GM18520 (cell line): ENCODE results near the gene SYNE1.
A peak's percentile ranks its signal among the peaks of the same experiment; 100 is the strongest.
"Not testable (repeated sequence)": the region's sequence is repeated elsewhere in the genome, so short reads cannot be mapped to it uniquely, and the experiment has no call there.

Source experiments
- ATAC-seq: cut with Tn5 transposase; IDR thresholded peaks from one replicate; pipeline ENCODE4 v1.9.1; 2021; ENCODE audit not compliant: unreplicated experiment

Gene SYNE1

DNA sequence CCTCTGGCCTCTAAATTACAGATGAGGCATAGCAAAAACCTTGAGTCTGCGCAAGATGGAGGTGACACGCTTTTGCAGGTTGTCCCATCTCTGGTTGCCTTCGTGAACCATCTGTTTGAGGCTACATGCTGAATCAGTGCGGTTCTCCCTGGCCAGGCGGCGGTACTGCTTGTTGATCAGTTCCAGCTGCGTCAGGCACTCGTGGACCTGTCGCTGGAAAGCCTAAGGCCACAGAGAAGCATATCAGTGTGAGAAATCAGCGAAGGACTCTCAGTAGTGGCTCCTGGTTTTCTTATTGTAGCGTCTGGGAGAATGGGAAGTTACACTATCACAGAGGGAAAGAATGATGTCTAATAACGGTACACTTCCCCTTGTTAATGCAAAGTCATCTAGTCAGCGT is 485.2 kb downstream of the SYNE1 start:
- no peak for ATAC-seq

DNA sequence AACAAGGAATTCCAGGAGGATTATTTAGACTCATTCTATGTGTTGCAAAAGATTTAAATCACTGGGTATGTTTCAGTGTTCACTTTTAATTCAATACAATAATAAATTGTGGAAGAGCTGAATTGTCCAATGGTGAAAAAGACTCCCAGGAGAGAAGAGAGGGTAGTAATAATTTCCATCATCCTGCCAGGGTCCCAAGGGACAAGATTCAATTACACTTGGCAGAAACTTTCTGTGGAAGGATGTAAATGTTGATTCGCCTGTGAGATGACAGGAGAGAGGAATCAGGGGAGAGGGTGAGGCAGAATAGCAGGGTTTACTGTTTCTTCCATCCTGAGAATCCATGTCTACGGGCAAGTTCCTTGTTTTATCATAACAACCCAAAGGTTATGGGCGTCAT is 487.0 kb downstream of the SYNE1 start:
- ATAC-seq = no peak

DNA sequence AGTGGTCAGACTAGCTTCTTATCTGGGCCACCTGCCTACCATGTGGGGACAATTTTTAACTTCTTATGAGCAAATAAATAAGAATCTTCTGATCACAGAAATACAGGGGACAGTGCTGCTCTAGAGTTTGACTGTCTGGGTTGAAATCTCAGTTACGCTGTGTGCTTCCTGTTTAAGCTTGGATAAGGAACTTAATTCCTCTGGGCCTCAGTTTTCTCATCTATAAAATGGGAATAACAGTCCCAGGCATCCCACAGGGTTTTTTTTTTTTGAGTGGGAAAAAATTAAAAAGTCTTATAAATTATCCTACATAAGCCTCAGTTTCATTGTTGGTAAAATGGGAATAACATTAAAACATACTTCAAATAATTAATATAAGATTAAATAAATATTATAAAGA is 488.8 kb downstream of the SYNE1 start:
- no peak for ATAC-seq

DNA sequence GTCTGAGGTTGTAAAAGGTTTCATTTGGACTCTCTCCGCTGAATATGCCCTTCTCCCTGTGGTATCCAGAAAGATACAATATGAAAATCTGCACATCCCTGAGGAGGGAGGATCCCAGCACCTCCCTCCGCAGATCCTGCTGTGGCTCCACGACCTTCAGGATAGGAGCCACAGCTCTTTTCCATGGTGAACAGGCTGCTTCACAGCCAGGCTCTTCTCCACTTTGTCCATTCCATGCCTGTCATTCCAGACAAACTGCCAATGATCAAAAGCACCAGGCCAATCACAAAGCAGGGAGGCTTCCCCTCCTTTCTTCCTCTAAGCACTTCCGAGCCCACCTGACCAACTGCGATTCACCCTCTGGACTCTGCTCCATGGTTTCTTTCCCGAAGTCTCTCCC is 489.9 kb downstream of the SYNE1 start:
- ATAC-seq = no peak

DNA sequence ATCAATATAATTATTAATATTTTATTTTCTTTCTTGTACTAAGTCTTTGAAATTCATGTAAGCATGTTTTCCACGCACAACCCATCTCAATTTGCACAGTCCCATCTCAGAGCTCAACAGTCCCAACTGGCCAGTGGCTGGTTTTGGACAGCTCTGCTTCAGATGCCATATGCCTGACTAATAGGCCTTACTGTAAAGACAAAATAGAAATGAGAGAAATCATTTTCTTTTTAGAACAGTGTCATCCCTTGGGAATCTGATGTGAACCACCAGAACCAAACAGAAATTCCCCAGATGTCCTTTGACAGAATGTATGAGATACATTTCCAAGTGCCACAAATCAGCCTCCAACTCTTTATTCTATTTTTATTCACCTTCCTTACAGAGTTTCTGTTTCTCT is 490.8 kb downstream of the SYNE1 start:
- no peak for ATAC-seq

DNA sequence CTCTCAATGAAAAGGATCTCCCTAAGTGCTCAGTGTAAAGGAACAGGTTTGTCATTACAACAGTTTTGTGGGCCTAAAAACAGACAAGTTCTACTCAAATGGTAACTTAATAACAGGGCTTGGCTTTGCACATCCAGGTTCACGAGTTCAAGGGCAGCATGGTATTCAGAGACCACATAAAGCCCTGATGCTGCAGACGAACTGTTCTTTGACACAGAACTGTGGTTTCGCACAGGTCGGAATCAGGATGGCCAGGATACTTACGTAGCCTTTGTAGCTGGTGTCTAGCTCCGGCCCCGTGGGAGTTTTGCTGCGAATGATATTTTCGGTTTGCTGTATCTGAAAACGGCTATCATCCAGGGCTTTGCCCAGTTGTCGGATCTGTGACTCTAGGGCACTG is 493.8 kb downstream of the SYNE1 start:
- ATAC-seq = no peak

DNA sequence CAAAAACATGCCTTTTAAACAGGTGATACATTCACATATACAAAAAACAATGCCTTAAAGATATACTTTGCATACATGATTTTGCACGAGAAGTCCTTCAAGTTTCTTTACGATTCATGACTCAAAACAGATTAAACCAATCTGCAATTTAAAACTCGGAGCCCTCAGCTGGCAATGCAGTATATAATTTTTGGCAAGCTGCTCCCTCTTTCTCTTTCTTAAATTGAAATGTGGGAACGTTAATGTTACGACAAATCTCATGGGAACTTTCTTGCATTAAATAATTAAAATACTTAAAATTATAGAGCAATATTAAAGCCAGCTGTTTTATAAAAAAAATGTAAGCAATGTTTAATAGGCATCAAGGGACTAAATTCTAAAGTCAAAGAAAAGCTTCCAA is 495.1 kb downstream of the SYNE1 start:
- ATAC-seq = no peak

DNA sequence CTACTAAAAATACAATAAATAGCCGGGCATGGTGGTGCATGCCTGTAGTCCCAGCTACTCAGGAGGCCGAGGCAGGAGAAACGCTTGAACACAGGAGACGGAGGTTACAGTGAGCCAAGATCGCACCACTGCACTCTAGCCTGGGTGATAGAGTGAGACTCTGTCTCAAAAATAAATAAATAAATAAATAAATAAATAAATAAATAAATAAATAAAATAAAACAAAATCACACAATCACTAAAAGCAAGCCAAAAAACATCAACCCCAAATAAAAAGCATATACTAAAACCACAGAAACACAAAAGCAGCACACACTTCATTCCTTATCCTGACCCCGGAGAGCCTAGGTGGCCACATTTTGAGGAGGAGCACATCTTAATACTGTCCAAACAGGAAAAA is 498.8 kb downstream of the SYNE1 start:
- not testable (repeated sequence) for ATAC-seq

DNA sequence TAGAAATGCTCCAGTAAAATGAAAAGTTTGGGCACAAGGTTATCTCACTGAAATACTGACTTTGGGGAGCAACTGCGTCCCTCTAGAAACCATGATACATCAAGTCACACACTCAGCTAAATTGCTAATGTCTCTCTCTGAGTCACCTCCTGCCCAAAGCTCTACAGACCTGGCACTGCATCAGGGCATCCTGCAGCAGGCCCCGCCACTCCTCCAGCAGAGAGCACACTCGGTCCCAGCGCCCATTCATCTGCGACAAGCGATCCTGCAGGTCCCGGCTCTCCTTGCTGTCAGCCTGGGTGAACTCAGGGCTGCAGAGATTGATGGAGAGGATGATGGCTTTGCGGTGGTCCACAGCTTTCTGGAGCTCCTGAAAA is 500.7 kb downstream of the SYNE1 start:
- ATAC-seq = no peak

DNA sequence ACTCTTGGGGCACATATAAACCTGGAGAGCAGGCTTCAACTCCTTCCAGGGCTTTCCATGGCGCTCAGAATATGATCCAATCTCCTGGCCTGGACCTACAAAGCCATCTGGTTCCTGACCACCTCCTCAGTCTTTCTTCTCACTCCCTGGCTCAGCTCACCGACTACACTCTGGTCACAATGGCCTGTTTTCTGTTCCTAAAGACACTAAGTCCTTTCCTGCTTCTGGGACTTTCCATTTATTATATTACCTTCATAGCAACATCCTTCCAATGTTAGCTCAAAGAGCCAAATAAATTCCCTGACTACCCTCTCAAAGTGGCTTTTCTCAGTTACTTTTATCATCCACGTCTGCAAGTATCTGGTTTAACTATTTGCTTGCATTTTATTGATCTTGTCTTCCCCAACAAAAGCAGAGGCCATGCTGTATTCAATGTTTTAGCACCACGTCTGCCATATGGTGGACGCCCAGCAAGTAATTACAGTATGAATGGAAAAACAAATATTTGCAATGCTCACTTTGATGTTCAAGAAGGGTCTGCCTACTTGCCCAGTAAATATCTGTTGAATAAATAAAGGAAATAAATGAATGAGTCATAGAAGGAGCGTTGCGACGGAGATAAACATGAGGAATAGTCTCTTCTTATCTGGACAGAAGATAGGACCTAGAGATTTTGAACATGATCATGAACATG is 501.3 kb downstream of the SYNE1 start:
- ATAC-seq = no peak

DNA sequence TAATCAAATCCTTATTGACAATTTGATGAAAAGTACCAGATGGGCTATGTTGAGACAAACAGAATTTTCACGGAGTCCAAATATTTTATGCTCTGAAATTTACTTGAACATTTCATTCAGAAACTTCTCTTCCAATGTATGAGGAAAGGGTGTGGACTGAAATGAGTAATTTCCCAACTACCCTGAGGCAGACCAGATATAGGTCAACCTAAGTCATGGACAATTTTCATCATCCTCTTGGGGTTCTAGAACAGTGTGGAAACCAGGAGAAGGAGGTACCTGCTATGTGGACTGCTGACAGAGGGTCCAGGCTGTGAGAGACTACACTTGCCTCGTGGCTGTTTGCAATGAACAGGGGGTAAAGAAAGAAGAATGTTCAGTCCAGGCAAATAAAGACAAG is 506.7 kb downstream of the SYNE1 start:
- ATAC-seq = no peak

DNA sequence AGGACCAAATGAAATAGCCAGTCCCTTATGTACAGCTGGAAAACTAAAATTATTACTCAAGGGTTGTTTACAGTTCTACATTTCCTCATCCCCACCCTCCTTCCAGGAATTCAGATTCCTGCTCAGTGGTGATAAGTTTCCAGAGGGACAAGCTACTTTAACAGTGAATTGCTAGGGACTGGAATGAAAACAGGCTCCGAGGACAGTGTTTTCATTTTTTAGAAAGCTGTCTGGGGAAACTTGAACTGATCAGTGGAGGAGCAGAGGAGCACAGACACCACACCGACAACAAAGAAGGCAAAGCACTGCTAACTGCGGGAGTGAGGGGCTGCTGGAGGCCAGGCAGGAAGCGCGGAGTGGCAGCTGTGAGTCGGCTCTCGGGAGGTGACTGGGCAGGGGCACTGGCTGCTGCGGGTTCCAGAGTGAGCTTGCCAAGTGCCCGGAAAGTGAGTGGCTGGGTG is 507.4 kb downstream of the SYNE1 start:
- ATAC-seq = no peak

DNA sequence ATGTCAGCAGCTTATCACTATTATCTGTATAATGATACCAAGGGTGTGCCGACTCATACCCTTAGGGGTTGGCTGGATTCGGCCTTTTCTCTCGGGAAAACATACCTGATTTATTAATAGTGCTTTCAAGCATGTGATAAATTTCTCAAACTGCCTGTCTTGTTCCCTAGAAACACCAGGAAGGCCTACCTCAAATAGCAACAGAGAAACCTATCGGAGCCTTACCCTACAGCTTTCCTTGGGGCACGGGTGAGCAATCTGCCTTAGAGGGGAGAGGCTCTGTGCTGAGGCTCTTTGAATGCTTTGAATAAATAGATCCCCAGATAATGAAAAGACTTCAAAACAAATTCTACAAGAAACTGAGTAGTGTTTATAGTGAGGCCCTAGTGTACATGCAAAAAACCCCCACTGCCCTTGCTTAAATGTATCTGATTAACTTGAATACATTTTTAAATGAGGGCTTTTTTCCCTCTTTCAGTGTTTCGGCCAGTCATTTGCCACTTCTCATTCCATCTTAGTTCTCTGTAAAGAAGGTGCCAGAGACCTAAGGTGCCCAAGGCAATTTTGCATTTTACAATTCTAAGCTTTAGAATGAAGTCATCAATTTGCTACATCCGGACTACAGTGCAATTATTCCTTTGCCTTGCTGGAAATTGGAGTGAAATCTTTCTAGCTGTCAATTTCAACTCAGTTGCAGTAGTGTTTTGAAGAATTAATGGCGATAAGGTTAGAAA is 509.6 kb downstream of the SYNE1 start:
- no peak for ATAC-seq

DNA sequence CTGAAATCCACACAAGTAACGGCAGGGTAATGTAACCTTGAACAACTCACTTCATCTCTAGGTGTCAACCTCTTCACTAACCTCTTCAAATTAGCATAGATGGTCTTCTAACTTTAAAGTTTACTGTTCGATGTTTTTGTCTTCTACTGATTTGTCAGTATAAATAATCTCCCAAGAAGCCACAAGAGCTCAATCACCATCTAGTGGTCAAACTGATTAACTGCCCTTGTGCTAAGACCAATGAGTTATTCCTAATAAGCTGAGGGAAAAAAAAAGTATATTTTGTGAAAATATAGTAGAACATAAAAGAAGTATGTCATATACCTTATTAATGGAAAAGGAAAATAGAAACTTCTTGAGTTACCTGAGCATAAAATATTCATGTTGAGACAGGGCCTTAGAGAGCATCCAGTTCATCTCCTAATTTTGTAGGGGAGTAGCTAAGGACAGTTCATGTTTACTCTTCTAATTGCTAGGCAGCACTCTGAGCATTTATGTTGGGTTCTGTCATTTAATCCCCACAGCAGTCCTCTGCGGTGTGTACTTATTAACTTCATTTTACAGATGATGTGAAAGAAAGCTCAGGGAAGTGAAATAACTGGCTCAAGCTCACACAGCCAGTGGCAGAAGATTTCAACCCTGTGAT is 512.6 kb downstream of the SYNE1 start:
- ATAC-seq = peak; percentile 56

DNA sequence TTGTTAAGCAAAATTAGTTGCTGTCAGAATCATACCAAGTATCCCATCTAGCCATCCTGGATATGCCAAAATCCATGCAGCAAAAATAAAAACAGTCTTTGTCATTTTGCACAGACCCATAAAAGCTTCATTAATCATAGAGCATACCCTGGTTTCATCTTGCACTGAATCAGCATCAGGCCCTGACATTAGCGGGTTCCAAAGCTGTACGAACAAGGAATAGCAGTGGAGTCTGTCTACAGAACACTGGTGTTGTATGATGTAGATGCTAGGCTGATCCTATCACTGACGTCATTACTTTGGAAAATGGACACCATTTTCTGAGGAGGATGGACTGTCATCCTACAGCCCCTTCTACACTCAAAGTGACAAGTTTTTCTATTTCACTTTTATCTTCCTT is 514.1 kb downstream of the SYNE1 start:
- no peak for ATAC-seq

DNA sequence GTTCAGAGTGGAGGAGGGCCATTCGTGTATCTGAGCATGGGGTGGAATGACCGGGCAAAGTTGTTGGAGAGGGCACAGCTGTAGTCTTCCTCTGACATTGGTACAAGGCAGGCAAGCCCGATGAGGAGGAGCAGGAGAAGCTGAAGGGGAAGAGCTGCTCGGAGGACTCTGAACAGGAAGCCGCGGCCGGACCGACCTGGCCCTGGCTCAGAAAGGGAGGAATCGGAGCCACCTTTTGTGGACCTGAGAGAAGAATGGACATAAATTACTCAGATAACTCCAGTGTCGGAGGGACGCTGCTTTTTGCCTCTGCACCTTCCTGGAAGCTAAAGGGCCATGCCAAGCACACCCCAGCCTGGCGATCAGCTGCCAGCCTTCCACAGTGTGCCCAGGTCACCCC is 514.7 kb downstream of the SYNE1 start:
- ATAC-seq = no peak

DNA sequence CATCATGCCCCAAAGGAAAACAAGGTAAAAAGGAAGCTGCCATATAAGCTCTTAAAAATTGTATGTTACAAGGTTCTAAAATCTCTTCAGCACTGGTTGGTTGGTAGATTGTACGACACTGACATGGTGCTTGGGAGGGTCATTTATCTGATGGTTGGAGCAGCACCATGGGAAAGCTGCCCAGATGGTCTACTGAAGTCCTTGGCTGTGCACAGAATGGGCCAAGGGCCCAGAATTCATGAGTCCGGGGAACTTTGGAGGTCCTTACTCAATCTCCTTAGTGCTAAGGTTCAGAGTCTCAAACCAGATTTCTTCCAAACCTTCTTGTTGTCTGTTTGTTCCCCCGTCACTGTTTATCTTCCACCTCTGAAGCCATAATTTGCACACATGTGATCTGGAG is 515.3 kb downstream of the SYNE1 start:
- no peak for ATAC-seq

DNA sequence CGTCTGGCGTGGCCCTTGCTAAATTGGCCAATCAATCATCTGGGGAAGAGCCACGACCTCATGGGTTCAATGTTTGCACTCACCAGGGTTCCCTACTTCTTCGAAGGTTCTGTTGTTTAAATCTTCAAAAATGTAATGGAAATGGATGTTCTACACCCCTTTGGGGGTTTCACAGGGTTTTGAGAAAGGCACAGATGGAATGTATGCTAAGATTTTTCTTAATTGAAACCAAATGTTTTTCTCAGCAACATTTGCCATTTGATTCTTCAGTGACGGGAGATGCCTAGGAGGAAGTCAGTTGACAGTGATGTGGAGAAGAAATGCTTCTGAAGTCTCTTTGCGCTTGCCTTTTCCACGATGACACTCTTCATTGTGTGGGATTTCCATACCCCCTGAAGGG is 517.3 kb downstream of the SYNE1 start:
- ATAC-seq = no peak

DNA sequence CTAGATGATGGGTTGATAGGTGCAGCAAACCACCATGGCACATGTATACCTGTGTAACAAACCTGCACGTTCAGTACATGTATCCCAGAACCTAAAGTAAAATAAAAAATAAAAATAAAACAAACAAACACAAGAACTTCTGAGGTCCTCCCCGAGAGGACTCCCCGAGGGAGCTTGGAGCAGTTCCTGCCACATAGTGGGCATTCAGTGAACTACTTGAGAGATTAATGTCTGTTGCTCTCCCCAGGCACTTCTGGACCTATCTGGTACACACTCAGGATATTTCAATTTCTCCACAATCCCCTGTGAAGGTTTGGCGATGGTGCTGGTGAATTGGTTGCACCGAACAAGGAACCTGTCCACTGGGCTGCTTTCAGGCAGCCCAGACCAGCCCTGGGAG is 518.5 kb downstream of the SYNE1 start:
- ATAC-seq = no peak

DNA sequence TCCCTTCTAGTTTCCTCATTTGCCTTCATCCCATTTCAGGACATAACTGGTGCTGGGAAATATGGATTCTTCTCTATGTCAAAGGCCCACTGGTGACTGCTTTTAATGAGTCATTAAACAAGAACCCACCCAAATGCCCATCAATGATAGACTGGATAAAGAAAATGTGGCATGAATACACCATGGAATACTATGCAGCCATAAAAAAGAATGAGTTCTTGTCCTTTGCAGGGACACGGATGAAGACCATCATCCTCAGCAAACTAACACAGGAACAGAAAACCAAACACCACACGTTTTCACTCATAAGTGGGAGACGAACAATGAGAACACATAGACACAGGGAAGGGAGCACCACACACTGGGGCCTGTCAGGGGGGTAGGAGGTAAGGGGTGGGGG is 518.9 kb downstream of the SYNE1 start:
- no peak for ATAC-seq

DNA sequence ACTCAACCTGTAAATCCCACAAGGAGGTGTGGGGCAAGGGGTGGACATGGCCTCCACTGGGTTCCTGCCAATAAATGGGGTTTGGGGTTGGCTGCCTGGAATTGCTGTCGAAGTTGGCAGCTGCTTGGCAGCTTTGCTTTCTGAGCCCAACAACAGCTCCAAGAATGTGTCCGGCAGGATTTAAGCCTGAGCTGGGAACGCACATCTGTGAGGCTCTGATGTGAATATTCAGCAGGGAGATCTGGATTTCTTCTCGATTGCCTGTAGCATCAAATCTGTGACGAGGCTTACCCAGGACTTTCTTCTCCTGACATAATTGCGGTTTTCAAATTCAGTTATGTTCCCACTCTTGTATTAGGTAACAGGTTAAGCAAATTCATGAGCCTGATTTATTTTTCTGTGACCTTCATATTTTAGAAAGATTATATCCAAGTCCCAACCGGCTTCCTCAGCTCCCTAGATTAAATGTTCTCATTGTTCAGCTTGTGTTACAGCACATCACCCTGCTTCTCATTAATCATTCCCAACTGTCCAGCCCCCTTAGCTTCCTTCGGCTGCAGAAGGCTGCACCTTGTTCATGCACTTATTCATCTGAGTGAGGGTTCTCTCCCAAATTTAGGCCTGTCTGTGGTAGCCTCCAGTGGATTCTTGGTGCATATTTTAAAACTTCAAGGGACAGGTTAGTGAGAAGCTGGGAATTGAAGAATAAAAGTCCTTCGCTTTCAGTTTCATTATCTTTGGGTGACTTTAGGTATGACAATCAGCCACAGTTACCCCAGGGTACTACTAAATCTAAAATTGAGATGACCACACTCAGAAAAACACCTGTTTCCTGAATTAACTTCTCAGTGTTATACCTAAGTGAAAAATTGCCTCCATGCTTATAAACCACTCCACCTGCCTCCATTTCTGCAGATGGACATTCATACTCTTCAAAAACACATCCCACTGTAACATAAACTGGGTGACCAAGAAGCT is 519.7 kb downstream of the SYNE1 start:
- ATAC-seq = peak; percentile 76
